ENCODE results near the gene CEP112. TPM values are rescaled to one million over a fixed set of nuclear protein-coding genes. Genes with fewer than 3 reads are reported as not detected.

CEP112 gene
- total RNA-seq, 1 donor from 2014 or later: 14.8 TPM

GRCh38 chr17:65589321-65589720, 602.6 kb downstream of the CEP112 start:
- no peak for DNase-seq

- DNase-seq: no peak
These were observed 603.6 kb downstream of the CEP112 start for GRCh38 chr17:65588181-65588808.

- DNase-seq: peak; percentile 28
These were observed 604.3 kb downstream of the CEP112 start for GRCh38 chr17:65587534-65588180.

GRCh38 chr17:65586899-65587298, 605.0 kb downstream of the CEP112 start:
- DNase-seq: no peak

Other genes starting within 250 kb of the CEP112 start
- gene APOH, start 37.3 kb upstream of the CEP112 start, total RNA-seq: not detected in 2 replicates
- gene PRKCA, start 110.5 kb upstream of the CEP112 start, total RNA-seq: 5.4 and 6.8 TPM in 2 replicates